Caco-2 (cell line): ENCODE data around the gene NFRKB. TPM values are rescaled to one million over a fixed set of nuclear protein-coding genes. Genes with fewer than 3 reads are reported as not detected.

ENCODE experiments used
- BruUV-seq: library from RNA; stranded (reverse); fragments of 400-500 nt; replicated peaks from 2 replicates; lab custom pipeline; 2021; lab: Mats Ljungman, UMichigan
- CTCF ChIA-PET: fragments of 300-600 bp; sonication (Branson Sonifier 250); formaldehyde crosslinking; loops from one replicate; lab custom pipeline; 2022; ENCODE audit warnings: antibody characterized with exemption; lab: Charles Lee
- POLR2A ChIA-PET: fragments of 300-600 bp; sonication (Branson Sonifier 250); formaldehyde crosslinking; loops from one replicate; lab custom pipeline; 2022; ENCODE audit warnings: antibody characterized with exemption; lab: Charles Lee
- DNase-seq, 2 experiments: peaks; one replicate each; pipeline versions ENCODE4 v3.0.0 to v3.0.0-alpha.2; 2020 to 2022
- H3K27me3 ChIP-seq: replicated peaks from 2 replicates; pipeline ENCODE4 v1.6.0; 2011; ENCODE audit warnings: low read length; ENCODE audit not compliant: control insufficient read depth, insufficient read depth
- H3K36me3 ChIP-seq: 2 replicates; pipeline ENCODE4 v1.5.1; 2011; ENCODE audit warnings: low read length; ENCODE audit not compliant: control insufficient read depth, insufficient read depth
- H3K4me1 ChIP-seq: fragments of 250-450 bp; sonication (Bioruptor Pico); 2 replicates; pipeline ENCODE4 v1.5.1; 2020; ENCODE audit warnings: mild to moderate bottlenecking
- H3K4me3 ChIP-seq: 2 replicates; pipeline ENCODE4 v1.5.1; 2011; ENCODE audit warnings: low read depth, mild to moderate bottlenecking, control low read depth, low read length
- H3K9me3 ChIP-seq: fragments of 250-450 bp; sonication (Bioruptor Pico); 2 replicates; pipeline ENCODE4 v1.5.1; 2020; ENCODE audit warnings: mild to moderate bottlenecking, moderate library complexity
- H3K27ac Mint-ChIP-seq: one replicate; pipeline ENCODE4 v1.8.0; 2022; ENCODE audit warnings: mixed read lengths; ENCODE audit not compliant: unreplicated experiment
- H3K27me3 Mint-ChIP-seq: one replicate; pipeline ENCODE4 v1.8.0; 2022; ENCODE audit warnings: mixed read lengths; ENCODE audit not compliant: insufficient read depth, unreplicated experiment
- H3K36me3 Mint-ChIP-seq: one replicate; pipeline ENCODE4 v1.8.0; 2022; ENCODE audit warnings: mild to moderate bottlenecking, mixed read lengths; ENCODE audit not compliant: insufficient read depth, unreplicated experiment
- H3K4me1 Mint-ChIP-seq: one replicate; pipeline ENCODE4 v1.8.0; 2022; ENCODE audit warnings: low read depth, mixed read lengths; ENCODE audit not compliant: unreplicated experiment
- H3K4me3 Mint-ChIP-seq: one replicate; pipeline ENCODE4 v1.8.0; 2022; ENCODE audit warnings: mild to moderate bottlenecking, moderate library complexity, mixed read lengths; ENCODE audit not compliant: unreplicated experiment
- H3K9me3 Mint-ChIP-seq: one replicate; pipeline ENCODE4 v1.8.0; 2022; ENCODE audit warnings: mixed read lengths; ENCODE audit not compliant: unreplicated experiment
- intact Hi-C: fragments of 100-400 bp; cut with micrococcal nuclease; formaldehyde crosslinking; loops from one replicate; pipeline ENCODE4 v1.10.0; 2022; ENCODE audit not compliant: unreplicated experiment
- total RNA-seq: library from RNA; stranded (reverse); gene quantifications from 2 replicates; pipeline ENCODE4 v1.2.3, GENCODE V29; 2022
- TF ChIP-seq, protein P1 (sequence below), 2 experiments: fragments of 200-600 bp in 1 of 2; IDR thresholded peaks; 1 replicate in 1 of 2; 2 replicates in 1 of 2; pipeline versions ENCODE4 v1.5.1 to v1.8.0; 2011 to 2022; ENCODE audit warnings: antibody characterized with exemption in 1 of 2, control low read depth in 1 of 2, inconsistent platforms in 1 of 2, low read depth in 1 of 2, low read length in 1 of 2, mild to moderate bottlenecking in 1 of 2, moderate library complexity in 1 of 2; ENCODE audit not compliant: insufficient read depth in 1 of 2, severe bottlenecking in 1 of 2, unreplicated experiment in 1 of 2

Gene NFRKB
- total RNA-seq, 1 experiment from 2014 or later, result 104 TPM

DNA sequence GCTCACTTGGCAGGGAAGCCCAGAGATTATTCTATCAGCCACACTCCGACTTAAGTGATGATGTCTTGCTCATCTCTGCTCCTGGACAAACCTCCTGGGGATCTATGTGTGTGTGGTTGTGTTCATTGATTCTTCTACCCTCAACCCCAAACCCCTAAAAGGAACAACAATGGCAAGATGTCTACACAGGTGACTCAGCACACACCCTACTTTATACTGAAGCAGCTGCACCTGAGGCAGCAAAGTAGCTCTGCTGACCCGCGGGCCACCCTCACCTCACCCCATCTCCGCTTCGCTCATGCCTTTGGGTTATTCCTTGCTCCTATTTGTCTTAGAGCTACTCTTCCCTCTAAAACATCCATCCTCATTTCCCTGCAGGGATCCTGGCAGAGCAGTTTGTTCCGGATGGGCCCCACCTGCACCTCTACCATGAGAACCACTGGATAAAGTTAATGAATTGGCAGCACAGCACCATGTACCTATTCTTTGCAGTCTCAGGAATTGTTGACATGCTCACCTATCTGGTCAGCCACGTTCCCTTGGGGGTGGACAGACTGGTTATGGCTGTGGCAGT, 41.1 kb downstream of the NFRKB start:
- intact Hi-C loops, result no loop called here
- CTCF ChIA-PET, result interaction anchor here (1.0 kb wide), 1 partner anchor 40 kb away, joined by 5 read pairs; no protein-coding TSS in a partner anchor
- Histone ChIP-seq H3K4me3 (no peak overlapping the region), H3K4me1 (peaks cover 15% of the 10 kb centered on the region), H3K36me3 (peaks cover 2% of the 10 kb centered on the region; the same call in 1 of the 2 replicates), H3K9me3 (no peaks in the 10 kb centered on the region), H3K27me3 (no peaks in the 10 kb centered on the region)
- H3K4me1 Mint-ChIP-seq, result peaks cover 50% of the 10 kb centered on the region
- H3K4me3 Mint-ChIP-seq, result no peak overlapping the region
- H3K36me3 Mint-ChIP-seq, result peaks cover 59% of the 10 kb centered on the region
- H3K9me3 Mint-ChIP-seq, result no peaks in the 10 kb centered on the region
- no peaks in the 10 kb centered on the region for H3K27me3 Mint-ChIP-seq
- POLR2A ChIA-PET, result no interaction called here
- no TSS peak for BruUV-seq
- TF ChIP-seq, protein P1, sequence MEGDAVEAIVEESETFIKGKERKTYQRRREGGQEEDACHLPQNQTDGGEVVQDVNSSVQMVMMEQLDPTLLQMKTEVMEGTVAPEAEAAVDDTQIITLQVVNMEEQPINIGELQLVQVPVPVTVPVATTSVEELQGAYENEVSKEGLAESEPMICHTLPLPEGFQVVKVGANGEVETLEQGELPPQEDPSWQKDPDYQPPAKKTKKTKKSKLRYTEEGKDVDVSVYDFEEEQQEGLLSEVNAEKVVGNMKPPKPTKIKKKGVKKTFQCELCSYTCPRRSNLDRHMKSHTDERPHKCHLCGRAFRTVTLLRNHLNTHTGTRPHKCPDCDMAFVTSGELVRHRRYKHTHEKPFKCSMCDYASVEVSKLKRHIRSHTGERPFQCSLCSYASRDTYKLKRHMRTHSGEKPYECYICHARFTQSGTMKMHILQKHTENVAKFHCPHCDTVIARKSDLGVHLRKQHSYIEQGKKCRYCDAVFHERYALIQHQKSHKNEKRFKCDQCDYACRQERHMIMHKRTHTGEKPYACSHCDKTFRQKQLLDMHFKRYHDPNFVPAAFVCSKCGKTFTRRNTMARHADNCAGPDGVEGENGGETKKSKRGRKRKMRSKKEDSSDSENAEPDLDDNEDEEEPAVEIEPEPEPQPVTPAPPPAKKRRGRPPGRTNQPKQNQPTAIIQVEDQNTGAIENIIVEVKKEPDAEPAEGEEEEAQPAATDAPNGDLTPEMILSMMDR (IDR thresholded peaks at IDR 0.05; ENCODE audit: insufficient read depth in 1 of 2, low read depth in 1 of 2, low read length in 1 of 2, severe bottlenecking in 1 of 2, unreplicated experiment in 1 of 2), result no peak
- peak overlapping the region; percentile 67 for H3K27ac Mint-ChIP-seq
- DNase-seq, result peak in 1 of 2 experiments; percentile 11

DNA sequence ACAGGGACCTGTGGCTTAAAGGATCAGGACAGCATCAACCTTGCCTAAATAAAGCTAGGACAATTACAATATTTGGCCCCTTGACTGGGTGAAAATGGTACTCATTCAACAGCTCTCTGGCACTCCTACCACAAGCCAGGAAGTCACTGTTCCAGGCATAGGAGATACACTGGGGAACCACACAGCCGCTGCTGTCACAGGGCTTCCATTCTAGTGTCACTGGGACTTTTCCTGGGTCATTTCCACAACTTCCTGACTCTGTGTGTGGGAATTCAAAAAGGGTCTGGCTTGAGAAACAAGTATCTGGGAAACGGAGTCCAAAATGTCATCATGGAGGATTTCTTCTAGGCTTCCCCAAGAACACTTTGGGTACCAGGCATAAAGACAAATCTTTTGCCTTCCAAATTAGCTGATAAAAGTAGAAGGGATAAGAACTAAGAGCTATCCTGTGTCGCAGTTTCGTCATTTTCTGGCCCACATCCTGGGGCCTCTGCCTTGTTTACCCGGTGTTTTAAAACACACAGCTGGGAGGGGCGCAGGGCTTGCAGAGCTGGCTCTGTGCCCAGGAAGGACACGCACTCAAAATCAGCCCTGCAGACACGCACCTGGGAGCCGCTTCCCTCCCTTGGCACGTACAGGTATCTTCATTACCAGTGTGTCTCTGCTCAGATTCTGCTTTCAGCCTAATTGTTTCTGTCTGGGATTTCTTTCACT, 41.7 kb downstream of the NFRKB start:
- Histone ChIP-seq H3K4me3 (no peak overlapping the region), H3K4me1 (peaks cover 21% of the 10 kb centered on the region), H3K27me3 (no peaks in the 10 kb centered on the region), H3K9me3 (no peaks in the 10 kb centered on the region), H3K36me3 (peaks cover 2% of the 10 kb centered on the region; the same call in 1 of the 2 replicates)
- Mint-ChIP-seq H3K27ac (peak overlapping the region; percentile 67), H3K9me3 (no peaks in the 10 kb centered on the region), H3K27me3 (no peaks in the 10 kb centered on the region), H3K36me3 (peaks cover 53% of the 10 kb centered on the region), H3K4me1 (peaks cover 55% of the 10 kb centered on the region), H3K4me3 (no peak overlapping the region)
- DNase-seq, result peak; percentile 34 to 38
- ChIA-PET POLR2A (interaction anchor here (0.9 to 1.0 kb wide), 2 partner anchors 38 to 39 kb away, joined by 3 to 4 read pairs; partner anchors contain the start of gene TMEM45B), CTCF (interaction anchor here (0.5 to 1.0 kb wide), 3 partner anchors 30 to 66 kb away, joined by 3 to 11 read pairs (median 5); no protein-coding TSS in a partner anchor)
- no TSS peak for BruUV-seq
- TF ChIP-seq, protein P1 (IDR thresholded peaks at IDR 0.05; ENCODE audit: insufficient read depth in 1 of 2, low read depth in 1 of 2, low read length in 1 of 2, severe bottlenecking in 1 of 2, unreplicated experiment in 1 of 2), result no peak
- intact Hi-C loops, result loop anchor here (1.0 kb wide), 1 partner anchor 8 kb away; no protein-coding TSS in a partner anchor

DNA sequence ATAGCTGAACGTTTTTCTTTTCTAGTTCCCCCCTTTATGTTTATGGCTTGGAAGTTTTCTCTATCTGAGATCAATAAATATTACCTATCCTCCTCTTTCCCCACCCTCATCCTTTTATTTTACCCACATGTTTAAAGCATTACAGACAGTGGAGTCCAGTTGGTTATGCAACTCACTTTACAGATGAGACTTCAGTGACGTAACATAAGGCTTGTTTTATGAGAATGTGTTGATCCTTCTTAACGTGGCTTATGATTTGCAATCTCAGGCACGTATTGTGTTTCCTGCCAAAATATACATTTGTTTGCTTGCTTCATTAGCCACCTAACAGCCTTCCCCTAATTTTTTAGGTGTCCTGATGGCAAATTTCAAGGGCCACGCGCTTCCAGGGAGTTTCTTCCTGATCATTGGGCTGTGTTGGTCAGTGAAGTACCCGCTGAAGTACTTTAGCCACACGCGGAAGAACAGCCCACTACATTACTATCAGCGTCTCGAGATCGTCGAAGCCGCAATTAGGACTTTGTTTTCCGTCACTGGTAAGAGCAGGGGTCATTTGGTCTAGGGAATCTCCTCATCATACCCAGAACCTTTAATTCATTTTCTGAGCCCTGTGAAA, 43.1 kb downstream of the NFRKB start:
- peaks cover 49% of the 10 kb centered on the region for H3K4me1 Mint-ChIP-seq
- CTCF ChIA-PET, result no interaction called here
- TF ChIP-seq, protein P1 (IDR thresholded peaks at IDR 0.05; ENCODE audit: insufficient read depth in 1 of 2, low read depth in 1 of 2, low read length in 1 of 2, severe bottlenecking in 1 of 2, unreplicated experiment in 1 of 2), result no peak
- no peak for DNase-seq
- no peak overlapping the region for H3K4me3 Mint-ChIP-seq
- no peak overlapping the region for H3K27ac Mint-ChIP-seq
- intact Hi-C loops, result no loop called here
- Histone ChIP-seq H3K4me3 (no peak overlapping the region), H3K36me3 (peaks cover 2% of the 10 kb centered on the region; the same call in 1 of the 2 replicates), H3K27me3 (no peaks in the 10 kb centered on the region), H3K4me1 (peaks cover 25% of the 10 kb centered on the region), H3K9me3 (no peaks in the 10 kb centered on the region)
- POLR2A ChIA-PET, result no interaction called here
- H3K9me3 Mint-ChIP-seq, result no peaks in the 10 kb centered on the region
- no TSS peak for BruUV-seq
- H3K36me3 Mint-ChIP-seq, result peaks cover 41% of the 10 kb centered on the region
- no peaks in the 10 kb centered on the region for H3K27me3 Mint-ChIP-seq
